ENCODE measurements around the gene KRTAP5-11.

KRTAP5-11 gene

DNA sequence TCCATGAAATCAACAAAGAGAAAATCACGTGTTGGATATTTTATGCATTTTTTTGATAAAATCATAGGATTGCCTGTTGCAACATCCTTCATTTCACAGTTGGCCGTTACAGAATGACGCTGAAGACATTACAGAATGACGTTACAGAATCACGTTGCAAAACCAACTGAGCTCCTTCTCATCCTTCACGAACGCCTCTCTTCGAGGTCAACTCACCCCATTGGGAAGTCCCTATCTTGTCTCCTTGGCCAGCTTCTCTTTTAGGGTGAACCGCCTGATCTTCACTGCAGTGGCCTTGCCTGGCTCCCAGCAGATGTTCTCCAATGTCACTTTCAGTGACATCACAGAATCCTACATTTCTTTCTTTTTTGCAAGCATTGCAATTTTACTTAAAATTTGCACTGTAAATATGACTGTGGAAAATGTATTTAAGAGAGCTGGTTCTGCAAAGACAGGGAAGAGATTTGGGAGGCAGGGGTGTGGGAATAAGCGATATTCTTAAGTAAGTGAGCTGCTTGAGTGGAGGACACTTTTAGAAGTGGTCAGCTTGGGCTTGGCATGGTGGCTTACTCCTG is 50.6 kb downstream of the KRTAP5-11 start:
- DNase-seq (ENCODE audit: low read depth in 2 of 2) = no peak
